ENCODE results near the gene ESX1. TPM values are rescaled to one million over a fixed set of nuclear protein-coding genes. Genes with fewer than 3 reads are reported as not detected.

ESX1 gene
- total and polyA plus RNA-seq, 2 of the 8 experiments (the other 6 are each of a cell fraction or from before 2014, with no cell fraction given) = not detected

DNA sequence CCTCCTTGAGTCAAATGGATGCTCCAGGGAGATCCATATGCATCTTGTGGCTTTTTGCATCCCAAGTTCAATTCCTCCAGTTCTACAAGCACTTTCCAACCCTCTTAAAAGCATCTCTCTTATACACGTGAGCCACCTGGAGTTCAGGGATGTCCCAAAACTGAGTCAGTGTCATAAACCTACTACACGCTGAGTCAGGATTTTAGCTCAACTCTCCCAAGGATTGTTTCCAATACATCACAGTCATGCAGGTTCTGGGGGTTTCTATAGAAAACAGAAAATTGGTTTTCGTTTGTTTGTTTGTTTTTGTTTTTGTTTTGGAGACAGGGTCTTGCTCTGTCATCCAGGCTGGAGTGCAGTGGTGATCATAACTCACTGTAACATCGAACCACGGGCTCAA is 25.9 kb upstream of the ESX1 start:
- POLR2A ChIA-PET (ENCODE audit: partially characterized antibody) = interaction anchor here (0.6 kb wide), 1 partner anchor 14 kb away, joined by 4 read pairs; no protein-coding TSS in a partner anchor
- no peak overlapping the region for H3K9ac ChIP-seq (replicated peaks in 1 of 4; ENCODE audit: extremely low read depth in 1 of 4, low read depth in 3 of 4, low read length in 3 of 4)
- no peak overlapping the region for H2AFZ ChIP-seq (ENCODE audit: low read length)
- H4K20me1 ChIP-seq (replicated peaks in 1 of 2; ENCODE audit: control insufficient read depth in 1 of 2, insufficient read depth in 2 of 2, low read length in 2 of 2) = no peaks in the 10 kb centered on the region
- no peak overlapping the region for H3K18ac ChIP-seq (ENCODE audit: extremely low read depth, low read length)
- no peak overlapping the region for H4K5ac ChIP-seq (ENCODE audit: insufficient read length, low read depth, low read length)
- H2BK20ac ChIP-seq (ENCODE audit: low read length) = no peak overlapping the region
- H2AK5ac ChIP-seq (ENCODE audit: low read depth, low read length) = no peak overlapping the region
- H3K56ac ChIP-seq (replicated peaks; ENCODE audit: insufficient read length, low read depth, low read length) = no peak overlapping the region
- DNase-seq (ENCODE audit: low read depth in 1 of 2, low spot score in 2 of 2) (no peak), FAIRE-seq (no peak)
- H3K4ac ChIP-seq (replicated peaks; ENCODE audit: insufficient read length, low read depth, low read length) = no peak overlapping the region
- no peak overlapping the region for H3K14ac ChIP-seq (ENCODE audit: insufficient read length)
- no peak overlapping the region for H3K4me3 ChIP-seq (ENCODE audit: extremely low read depth in 1 of 4, insufficient read depth in 2 of 4, low read depth in 3 of 4, low read length in 4 of 4)
- no peaks in the 10 kb centered on the region for H3K4me1 ChIP-seq (replicated peaks in 1 of 4; ENCODE audit: control insufficient read depth in 3 of 4, insufficient read depth in 4 of 4, low read length in 3 of 4)
- 86% methylated on average over 5 of the region's 5 CpGs; no CpG with 5 or more reads in 1 of the 2 experiments for WGBS, 2 experiments (ENCODE audit: extremely low coverage in 1 of 2, insufficient coverage in 1 of 2, insufficient read length in 1 of 2, insufficient replicate concordance in 2 of 2, low coverage in 1 of 2, low lambda C conversion rate in 2 of 2, missing lambda C conversion rate in 1 of 2)
- H3K23ac ChIP-seq (ENCODE audit: insufficient read length) = no peak overlapping the region
- H3K23me2 ChIP-seq (ENCODE audit: low read depth, low read length) = no peaks in the 10 kb centered on the region
- no peaks in the 10 kb centered on the region for H3K79me1 ChIP-seq (ENCODE audit: low read depth, low read length)
- H3K36me3 ChIP-seq (ENCODE audit: control insufficient read depth in 2 of 4, insufficient read depth in 4 of 4, low read length in 3 of 4) = no peaks in the 10 kb centered on the region
- no peak overlapping the region for H3K27ac ChIP-seq (ENCODE audit: low read depth, low read length)
- H3K4me2 ChIP-seq (ENCODE audit: insufficient read depth in 1 of 2, low read depth in 2 of 2, low read length in 2 of 2) = no peak overlapping the region
- no peak overlapping the region for H2BK120ac ChIP-seq (replicated peaks; ENCODE audit: low read depth, low read length)
- no peak overlapping the region for H2BK15ac ChIP-seq (ENCODE audit: low read length)
- no peaks in the 10 kb centered on the region for H3K9me3 ChIP-seq (ENCODE audit: insufficient read depth in 2 of 2, low read depth in 1 of 2, low read length in 1 of 2)
- no peaks in the 10 kb centered on the region for H3K79me2 ChIP-seq (ENCODE audit: control insufficient read depth in 1 of 2, insufficient read depth in 2 of 2, low read length in 2 of 2)
- no peak overlapping the region for H4K91ac ChIP-seq (replicated peaks; ENCODE audit: insufficient read length, low read length)
- H3K27me3 ChIP-seq (replicated peaks in 1 of 4; ENCODE audit: control insufficient read depth in 3 of 4, extremely low read depth in 1 of 4, insufficient read depth in 3 of 4, low read length in 3 of 4) = no peaks in the 10 kb centered on the region
- no peak overlapping the region for H4K8ac ChIP-seq (ENCODE audit: extremely low read depth, insufficient read depth, low read length)
- no peak overlapping the region for H2BK12ac ChIP-seq (ENCODE audit: low read depth, low read length)
- CTCF ChIA-PET (ENCODE audit: partially characterized antibody) = no interaction called here
- H2BK5ac ChIP-seq (ENCODE audit: low read depth, low read length) = no peak overlapping the region
- TF ChIP-seq RXRA (IDR thresholded peaks at IDR 0.05; ENCODE audit: insufficient read depth, low read depth, low read length) = no peak
- TF ChIP-seq CHD1 (IDR thresholded peaks at IDR 0.05; ENCODE audit: low read depth, low read length) = no peak
- TF ChIP-seq CEBPB (IDR thresholded peaks at IDR 0.05; ENCODE audit: low read depth, low read length) = no peak

All from H1 (cell line).